ENCODE measurements around the gene VDR.
"Not testable (repeated sequence)": the region's sequence is repeated elsewhere in the genome, so short reads cannot be mapped to it uniquely, and the experiment has no call there.

Gene VDR

DNA sequence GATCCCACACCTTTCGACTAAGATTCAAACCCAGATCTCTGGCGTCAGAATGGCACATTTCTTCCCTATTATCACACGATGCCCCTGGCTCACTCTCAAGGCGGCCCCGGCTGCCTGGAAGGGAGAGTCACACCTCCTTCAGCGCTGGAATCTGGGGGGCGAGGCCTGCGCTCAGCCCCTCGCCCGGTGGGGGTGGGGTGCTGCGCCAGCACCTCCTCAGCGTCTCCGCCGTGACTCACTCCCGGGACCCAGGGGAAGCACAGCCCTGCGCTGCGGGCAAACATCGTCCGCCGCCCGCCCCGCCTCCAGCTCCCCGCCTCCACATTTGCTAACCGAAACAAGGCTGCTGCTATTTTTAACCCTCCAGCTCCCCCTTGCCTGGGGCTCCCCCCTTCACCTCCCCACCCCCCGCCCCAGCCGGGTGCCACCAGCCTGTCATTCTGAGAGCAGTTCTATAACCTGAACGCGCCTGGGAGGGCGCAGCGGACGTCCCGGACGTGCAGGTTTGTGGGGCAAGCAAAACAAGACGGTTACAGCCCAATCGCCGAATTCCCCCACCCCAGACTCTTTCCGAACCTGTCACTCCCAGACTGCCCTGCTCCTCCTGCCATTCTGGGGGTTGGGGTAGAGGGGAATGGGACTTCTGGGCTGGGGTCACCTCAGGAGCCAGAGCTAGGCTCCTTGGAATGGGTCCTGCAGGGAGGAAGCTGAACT lies 91.8 kb downstream of the VDR start:
- DNase-seq (ENCODE audit: low read depth), result no peak

DNA sequence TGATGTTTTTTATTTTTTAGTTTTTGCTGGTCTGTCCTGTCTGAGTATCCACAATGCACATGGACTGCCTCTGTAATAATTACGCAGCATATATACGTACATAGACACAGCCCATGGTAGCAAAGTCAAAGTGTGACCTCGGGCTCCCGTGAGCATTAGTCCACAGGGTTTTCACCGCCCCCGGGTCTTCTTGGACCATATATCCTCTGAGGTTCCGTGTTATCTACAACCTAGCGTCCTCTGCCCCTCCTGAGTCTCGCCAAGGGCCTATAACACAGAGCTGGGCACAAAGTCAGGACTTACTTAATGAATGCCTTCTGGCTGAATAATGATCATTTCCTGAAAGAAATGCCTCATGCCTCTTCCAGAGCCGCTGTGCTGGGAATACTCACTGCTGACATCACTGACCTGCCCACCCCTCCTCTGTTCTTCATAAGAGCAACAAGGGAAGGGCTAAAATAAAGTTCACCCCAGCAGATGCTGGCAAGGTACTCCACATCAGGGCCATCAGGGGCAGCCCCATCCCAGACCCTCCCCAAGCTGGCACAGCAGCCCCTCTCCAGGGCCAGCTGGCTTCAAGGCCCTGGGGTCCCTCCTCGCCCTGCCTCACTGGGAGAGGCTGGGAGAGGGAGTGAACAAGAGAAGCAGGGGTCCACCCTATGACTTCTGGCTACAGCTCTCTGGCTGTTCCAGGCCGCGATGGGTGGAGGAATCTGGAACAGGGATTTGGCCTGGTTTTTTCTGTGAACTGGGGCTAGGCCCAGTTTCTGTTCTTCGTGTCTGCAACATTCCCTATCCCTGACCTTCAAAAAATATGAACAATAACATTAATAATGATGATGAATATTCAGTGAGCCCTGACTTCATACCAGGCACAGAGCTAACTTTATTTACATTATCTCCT lies 93.0 kb downstream of the VDR start:
- peak; percentile 77 for DNase-seq (ENCODE audit: low read depth)

DNA sequence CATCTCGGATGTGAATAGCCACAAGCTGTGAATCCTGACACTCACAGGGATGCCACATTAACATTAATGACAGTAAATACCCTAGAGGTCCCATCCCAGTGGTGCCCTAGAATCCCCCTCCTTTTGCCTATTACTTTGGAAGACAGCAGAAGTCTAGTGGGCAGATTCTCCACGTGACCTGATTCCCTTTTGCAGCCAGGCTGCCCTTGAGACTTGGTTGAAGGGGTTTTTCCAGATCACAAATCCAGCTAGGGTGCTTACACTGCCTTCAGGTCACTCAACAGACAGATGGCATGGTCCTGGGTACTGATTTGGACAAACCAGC lies 93.8 kb downstream of the VDR start:
- no peak for DNase-seq (ENCODE audit: low read depth)

GRCh38 chr12:47809518-47809917 lies 95.3 kb downstream of the VDR start:
- DNase-seq (ENCODE audit: low read depth), result not testable (repeated sequence)

DNA sequence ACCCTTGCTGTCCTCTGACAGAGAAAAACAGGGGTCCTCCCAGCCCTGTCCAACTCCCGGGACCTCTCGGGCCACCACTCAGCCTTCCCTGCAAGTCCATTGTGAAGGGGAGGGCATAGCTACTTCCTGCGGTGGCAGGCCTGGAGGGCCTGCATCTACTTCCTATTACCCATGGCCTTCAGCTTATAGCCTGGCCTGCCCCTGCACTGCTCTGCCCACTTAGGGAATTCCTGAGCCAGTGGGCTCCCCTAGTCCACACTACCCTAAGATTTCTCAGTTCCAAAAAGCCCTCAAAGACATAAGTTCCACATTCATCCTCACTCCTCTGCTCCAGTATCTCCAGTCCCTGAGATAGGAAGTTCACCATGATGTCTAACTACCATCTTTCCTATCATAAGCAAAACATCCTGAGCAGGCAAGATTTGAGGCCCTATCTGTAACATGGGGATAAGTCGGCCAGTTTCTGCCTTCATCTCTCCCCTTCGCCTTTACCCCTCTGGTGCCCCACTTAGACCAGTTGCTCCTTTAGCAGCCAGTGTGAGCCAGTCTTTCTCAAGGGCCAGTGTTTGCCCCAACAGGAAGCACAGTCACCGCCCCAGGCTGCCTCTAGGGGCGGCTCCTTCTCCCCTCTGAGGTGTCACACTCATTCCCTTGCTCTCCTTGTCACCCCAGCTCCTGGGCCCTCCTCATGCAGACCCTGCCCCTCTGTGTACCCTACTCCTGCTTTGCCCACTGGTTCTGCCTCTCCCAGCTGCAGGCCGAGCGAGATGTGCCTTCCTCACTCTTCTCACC lies 96.0 kb downstream of the VDR start:
- DNase-seq (ENCODE audit: low read depth), result no peak

- no peak for DNase-seq (ENCODE audit: low read depth)
Measured at GRCh38 chr12:47808050-47808449, 96.7 kb downstream of the VDR start.

DNA sequence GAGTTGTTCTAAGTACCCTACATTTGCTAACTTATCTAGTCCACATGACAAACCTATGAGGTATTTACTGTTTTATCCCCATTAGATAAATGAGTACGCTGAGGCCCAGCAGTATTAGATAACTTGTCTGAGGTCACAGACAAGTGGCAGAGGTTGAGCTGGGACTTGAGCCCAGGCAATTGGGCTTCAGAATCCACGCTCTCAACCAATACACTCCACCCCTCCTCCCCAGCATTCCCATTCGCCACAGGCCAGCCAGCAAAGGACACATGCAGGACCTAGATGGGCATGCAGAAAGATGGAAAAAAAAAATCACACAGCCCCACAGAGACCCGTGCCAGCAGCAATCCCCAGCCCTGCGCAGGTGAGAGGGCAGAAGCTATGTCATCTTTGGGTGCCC lies 97.5 kb downstream of the VDR start:
- DNase-seq (ENCODE audit: low read depth), result no peak

- no peak for DNase-seq (ENCODE audit: low read depth)
Measured at GRCh38 chr12:47805417-47805816, 99.4 kb downstream of the VDR start.

DNA sequence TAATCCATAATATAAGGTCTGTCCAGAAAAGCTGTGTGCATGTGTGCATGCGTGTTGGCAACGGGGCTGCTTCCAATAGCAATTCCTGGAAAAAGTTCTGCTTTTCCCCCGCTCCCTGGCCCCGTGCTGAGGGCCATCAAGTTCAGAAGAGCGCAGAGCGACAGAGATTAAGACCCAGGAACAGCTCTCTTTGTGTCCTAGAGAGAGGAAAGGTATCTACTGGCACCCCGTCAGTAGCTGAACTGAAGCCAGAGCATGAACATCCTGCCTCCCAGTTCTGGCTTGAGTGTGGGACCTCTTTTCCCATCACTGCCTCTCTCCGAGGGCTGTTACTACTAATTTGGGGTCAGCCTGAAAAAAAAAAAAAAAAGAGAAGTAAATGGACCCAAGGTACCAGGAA lies 100.6 kb downstream of the VDR start:
- no peak for DNase-seq (ENCODE audit: low read depth)

DNA sequence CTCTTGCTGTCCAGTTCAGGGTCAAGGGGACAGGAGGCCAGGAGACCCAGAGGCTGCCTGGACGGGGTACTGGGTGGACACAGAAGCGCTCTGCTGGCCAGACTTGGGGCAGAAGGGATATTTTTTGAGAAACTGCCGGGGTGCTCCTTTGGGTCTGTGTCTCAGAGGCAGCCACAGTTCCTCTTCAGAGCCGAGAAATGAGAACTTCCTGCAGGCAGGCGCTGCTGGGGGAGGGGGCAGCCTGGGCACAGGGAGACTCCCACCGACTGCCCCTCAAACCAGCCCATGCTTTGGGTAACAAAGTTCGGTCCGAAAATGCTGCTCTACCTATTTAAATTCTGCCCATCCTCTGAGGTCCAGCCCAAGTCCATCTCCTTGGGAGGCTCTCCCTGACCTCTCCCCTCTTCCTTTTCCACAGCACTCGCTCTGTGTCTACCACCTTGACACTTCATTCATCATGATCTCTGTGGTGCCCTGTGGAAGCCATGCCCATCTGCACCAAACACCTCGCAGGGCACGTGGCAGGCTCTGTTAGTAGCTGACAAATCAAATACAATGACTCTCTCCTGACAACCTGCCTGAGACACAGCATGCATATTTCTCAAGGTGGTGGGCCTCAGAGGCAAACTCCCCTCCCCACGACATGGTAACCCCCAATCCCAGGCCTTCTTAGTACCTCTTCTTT lies 101.5 kb downstream of the VDR start:
- DNase-seq (ENCODE audit: low read depth), result no peak

GRCh38 chr12:47802312-47802711 lies 102.5 kb downstream of the VDR start:
- no peak for DNase-seq (ENCODE audit: low read depth)

DNA sequence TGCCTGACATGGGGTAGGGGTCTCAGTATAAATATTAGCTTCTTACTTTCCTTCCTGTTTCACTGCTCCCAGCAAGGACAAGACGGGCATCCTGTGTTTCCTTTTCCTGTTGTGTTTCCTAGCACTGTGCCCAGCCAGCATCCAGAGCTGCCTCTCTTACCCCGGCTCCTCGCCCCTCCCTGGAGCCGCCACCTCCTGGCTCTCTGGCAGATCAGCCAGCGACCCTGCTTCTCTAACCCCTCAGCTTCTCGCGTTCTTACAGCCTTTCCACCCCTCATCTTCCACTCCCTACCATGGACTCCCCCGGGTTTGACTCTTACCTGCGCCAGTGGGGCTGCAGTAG lies 102.9 kb downstream of the VDR start:
- DNase-seq (ENCODE audit: low read depth), result no peak

DNA sequence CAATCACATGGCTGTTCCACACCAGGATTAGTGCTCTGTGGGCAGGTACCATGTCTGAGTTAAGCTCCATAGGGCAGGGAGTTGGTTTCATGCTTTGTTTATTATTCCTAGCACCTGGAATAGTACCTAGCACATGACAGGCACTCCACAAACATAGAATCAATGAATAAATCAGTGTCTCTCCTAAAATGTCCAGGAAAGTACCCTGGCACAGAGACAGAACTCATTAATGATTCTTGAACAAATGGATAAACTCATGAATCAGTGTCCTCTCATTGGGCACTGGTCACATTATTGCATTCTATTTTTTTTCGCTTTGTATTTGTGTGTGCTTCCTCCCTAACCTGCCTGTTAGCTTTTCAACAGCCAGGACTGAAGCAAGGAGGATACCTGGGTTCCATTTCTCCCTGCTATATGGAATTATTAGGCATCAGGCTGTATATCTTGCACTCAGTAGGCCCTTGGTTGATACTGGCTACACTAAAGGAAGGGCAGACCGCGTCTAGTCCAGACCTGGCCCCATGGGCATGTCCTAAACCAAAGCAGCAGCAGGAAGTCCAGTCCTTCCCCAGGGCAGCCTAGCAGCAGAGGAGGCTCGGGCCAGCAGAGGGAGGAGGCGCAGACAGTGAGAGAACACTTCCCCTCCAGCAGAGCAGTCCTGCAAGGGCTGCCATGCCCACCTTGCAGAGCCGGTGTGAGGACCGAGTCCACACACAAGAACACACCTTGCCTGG lies 103.5 kb downstream of the VDR start:
- DNase-seq (ENCODE audit: low read depth), result no peak

- DNase-seq (ENCODE audit: low read depth), result no peak
Measured at GRCh38 chr12:47800582-47800981, 104.2 kb downstream of the VDR start.

DNA sequence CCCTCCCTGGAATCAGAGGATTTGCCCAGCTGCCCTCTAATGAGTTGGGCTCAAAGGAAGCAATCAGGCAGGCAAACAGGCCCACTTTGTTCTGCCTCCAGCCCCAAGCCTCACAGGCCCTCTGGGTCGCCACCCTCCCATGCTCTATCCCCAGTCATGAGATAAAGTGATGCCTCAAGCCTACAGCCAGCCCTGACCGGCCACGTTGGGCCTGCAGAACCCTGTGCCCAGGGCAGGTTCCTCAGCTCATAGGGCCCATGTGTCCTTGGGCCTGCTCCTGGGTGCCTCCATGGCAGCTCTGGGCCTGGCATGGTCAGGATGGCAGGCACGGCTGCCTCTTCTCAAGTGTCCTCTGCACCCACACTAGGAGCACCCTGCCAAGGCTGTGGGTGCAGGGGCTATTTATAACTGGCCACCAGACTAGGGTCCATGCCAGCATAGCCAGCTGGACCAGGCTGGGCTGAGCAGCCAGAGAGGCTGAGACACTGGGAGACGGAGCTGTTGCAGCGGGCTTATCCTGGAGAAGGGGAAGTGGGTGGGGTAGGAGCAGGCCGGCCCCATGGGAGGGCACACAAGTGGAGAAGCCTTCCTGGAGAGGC lies 105.3 kb downstream of the VDR start:
- no peak for DNase-seq (ENCODE audit: low read depth)

DNA sequence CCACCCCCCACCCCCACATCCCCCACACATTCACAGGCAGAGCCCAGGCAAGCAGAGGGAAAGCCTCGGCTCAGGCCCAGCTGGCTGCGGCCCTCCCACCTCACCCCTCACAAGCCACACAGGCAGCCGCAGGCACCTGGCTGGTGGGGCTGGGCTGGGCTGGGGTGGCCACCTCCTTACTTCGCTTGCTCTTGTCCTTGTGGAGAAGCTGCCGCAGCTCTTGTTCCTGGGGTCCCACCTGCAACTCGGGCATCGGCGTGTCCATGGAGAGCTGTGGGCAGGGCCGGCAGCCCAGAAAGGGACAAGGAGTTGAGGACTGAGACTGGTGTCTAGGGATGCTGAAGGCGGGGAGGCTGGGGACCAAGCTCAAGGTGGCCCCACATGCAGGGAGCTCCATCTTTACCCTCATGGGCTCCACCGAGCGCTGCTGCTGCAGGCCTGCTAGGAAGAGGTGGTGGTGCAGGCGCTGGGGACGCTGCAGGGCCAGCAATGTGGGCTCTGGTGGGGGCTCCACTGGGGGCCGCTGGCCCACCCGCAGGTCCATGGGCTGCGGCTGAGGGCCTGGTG lies 106.3 kb downstream of the VDR start:
- DNase-seq (ENCODE audit: low read depth), result no peak

DNA sequence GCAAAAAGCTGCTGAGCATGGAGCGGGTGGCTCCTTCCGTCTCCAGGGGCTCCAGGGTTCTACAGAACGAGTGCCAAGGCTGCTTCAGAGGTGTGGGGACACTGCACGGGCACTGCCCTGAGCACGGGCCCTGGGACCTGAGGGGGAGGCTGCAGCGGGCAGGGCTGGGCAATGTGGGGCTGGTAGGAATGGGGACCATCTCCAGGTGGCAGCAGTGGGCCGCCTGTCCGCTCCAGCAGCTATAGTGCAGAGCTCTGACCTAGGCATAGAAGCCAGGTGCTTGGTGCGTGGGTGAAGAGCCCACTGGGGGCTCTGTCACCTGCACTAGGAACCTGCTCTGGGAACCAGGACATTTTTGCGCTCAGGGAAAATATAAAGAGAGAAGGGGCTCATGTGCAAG lies 107.4 kb downstream of the VDR start:
- DNase-seq (ENCODE audit: low read depth), result no peak

DNA sequence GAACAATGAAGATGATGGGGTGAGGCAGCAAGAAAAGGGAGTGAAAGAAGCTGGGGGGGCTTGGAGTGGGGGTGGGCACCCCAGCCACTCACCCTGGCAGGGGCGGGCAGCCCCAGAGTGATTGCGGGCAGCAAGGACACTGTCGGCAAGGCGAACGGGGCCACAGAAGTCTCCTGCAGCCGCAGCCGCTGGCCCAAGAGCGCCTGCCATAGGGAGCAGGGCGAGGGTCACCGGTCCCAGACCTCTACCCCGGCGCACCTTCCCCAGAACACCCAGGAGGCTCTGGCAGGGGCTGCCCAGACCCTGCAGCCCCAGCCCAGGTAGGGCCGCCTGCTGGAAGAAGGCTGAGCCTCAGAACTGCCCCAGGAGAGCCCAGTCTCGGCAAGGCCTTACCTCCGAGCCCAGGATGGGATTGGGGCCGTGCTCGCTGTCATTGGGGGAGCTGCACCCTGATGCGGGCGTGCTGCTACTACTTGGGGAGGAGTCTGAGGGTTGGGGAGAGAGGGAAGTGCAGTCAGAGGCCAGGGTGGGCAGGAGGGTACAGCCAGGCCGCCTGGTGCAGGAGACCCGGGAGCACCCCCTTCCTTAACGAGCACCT lies 108.9 kb downstream of the VDR start:
- no peak for DNase-seq (ENCODE audit: low read depth)

- DNase-seq (ENCODE audit: low read depth), result no peak
Measured at GRCh38 chr12:47795121-47795813, 109.5 kb downstream of the VDR start.

- DNase-seq (ENCODE audit: low read depth), result no peak
Measured at GRCh38 chr12:47794679-47795078, 110.1 kb downstream of the VDR start.

Measured in HS-5 (cell line).